GM19395 (cell line): ENCODE results near the gene GNA12.

Experiments used
- ATAC-seq: cut with Tn5 transposase; IDR thresholded peaks from one replicate; pipeline ENCODE4 v1.9.1; 2021; ENCODE audit warnings: mild to moderate bottlenecking, moderate library complexity; ENCODE audit not compliant: unreplicated experiment

Gene GNA12

DNA sequence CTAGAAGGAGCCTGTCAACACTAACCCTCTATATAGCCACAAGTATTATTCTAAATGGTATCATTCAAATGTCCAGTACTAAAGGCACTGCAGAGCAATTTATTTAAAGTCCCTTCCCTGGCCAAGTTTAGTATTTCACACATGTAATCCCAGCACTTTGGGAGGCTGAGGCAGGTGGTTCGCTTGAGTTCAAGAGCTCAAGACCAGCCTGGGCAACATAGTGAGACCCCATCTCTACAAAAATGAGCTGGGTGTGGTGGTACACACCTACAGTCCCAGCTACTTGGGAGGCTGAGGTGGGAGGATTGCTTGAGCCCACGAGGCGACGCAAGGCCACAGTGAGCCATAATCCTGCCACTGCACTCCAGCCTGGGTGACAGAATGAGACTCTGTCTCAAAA lies 3.6 kb downstream of the GNA12 start:
- no peak for ATAC-seq

DNA sequence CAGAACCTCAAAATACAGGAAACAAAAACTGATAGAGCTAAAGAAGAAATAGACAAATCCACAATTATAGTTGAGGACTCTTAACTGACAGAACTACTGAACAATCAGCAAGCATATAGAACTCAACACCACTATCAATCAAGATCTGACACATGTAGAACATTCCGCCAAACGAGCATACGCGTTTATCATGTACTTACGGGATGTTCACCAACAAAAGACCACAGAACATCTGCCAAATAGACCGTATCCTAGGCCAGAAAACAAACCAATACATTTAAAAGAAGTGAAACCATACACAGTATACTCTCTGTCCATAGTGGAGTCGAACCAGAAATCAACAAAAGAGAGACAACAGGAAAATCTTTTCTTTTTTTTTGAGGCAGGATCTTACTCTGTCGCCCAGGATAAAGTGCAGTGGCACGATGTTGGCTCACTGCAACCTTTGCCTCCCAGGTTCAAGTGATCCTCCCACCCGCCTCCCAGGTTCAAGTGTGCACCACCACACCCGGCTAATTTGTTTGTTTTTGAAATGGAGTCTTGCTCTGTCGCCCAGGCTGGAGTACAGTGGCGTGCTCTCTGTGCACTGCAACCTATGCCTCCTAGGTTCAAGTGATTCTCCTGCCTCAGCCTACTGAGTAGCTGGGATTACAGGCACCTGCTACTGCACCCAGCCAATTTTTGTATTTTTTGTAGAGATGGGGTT lies 5.1 kb downstream of the GNA12 start:
- ATAC-seq, result peak; percentile 73

DNA sequence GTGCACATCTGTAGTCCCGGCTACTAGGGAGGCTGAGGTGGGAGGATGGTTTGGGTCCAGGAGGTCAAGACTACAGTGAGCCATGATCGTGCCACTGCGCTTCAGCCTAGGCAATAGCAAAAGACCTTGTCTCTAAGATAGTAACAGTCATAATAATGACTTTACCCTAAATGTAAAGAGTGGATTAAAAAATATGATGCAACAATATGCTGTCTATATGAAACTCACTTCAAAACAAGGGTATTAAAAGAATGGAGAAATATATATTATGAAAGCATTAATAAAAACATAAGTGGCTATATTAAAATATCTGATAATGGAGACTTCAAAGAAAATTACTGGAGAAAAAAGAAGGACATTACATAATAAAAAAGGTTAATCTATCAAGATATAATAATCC lies 5.7 kb downstream of the GNA12 start:
- ATAC-seq, result no peak

DNA sequence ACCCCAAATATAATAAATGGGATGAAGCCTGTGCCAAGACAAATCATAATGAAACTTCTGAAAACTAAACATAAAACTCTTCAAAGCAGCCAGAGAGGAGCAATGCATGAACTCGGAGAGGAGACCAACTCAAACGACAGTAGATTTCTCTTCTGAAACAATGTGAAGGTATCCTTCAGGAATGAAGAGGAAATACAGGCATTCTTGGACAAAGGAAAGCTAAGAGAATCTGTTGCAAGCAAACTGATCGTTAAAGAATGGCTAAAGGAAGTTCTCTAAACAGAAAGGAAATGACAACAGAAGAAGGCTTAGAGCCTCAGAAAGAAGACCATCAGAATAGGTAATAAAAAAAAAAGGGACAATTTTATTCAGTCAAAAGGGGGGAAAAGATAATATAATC lies 6.6 kb downstream of the GNA12 start:
- no peak for ATAC-seq

DNA sequence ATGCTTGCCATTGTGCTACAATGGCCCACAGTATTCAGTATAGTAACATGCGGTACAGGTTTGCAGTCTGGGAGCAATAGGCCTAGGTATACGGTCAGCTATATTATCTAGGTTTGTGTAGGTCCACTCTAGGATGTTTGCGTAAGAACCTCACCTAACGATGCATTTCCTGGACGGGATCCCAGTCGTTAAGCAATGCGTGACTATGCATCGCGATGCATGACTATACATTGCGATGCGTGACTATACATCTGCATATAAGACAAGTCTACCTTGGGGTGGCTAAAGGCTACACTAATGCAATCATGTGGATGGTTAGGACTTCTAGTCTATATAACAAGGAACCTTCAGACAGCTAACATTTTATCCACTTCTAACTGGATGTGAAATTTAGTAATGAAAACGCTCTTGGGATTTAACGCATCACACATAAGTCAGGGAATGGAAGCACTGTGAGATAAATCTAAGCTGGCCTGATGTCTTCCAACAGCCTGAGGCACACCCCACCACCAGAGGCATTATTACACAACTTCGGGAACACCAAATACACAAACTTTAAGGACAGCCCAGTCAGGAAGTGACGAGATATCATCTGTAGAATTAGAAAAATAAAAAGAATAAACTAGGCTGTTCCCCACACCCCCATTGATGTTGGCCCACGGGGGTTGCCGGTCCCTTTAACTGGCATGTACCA lies 9.2 kb downstream of the GNA12 start:
- ATAC-seq, result no peak

DNA sequence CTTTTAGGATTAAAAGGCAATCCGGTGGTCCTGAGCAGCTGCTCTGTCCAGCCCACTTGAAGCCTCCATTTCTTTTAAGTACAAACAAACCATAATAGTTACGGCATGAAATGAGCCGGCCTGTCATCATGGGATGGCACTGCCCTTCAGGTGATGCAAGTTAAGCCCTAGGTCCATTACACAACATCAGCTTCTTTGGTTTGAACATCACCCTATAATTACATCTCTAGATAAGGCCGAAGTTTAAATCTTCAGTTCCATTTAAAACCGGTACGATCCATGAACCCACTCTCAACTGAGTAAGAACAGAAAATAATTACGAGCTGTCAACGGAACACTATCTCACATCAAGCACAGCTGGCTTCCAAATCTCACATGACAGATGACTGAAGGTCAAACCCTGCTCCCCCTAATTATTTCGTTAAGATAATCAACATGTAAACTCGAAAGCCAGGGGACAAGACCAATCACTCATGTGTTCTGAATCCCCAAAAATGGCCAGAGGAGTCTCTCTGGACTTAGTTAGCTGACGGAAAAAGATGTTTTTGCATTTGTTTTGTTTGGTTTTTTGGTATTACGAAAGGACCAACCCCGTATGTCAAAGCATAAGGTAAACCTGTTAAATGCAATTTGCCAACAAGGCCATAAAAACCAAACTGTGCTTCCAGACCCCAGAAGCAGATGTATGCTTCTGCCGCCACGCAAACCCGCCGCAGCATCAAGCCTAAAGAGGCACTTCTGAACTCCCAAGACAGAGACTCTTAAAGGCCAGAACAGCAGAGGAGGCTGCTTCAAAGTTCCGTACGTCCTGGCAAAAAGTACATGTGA lies 10.8 kb downstream of the GNA12 start:
- ATAC-seq, result no peak

DNA sequence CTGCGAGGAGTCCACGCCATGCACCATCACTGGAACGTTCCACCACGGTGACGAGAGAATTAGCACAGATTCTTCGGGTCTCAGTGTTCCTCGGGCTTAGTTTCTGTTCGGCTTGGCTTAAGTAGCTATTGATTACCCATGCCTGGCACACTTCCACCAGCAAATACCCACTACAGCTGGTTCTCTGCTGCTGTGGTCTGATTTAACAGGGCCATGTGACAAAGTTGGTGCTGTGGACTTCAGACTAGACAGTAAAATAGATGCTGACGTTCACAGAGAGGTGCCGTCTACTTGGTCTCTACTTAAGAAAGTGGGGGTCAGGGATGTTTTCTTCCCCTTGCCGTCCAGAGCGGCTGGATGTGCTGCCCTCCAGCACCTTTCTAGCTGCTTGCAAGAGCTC lies 11.6 kb downstream of the GNA12 start:
- ATAC-seq, result no peak

DNA sequence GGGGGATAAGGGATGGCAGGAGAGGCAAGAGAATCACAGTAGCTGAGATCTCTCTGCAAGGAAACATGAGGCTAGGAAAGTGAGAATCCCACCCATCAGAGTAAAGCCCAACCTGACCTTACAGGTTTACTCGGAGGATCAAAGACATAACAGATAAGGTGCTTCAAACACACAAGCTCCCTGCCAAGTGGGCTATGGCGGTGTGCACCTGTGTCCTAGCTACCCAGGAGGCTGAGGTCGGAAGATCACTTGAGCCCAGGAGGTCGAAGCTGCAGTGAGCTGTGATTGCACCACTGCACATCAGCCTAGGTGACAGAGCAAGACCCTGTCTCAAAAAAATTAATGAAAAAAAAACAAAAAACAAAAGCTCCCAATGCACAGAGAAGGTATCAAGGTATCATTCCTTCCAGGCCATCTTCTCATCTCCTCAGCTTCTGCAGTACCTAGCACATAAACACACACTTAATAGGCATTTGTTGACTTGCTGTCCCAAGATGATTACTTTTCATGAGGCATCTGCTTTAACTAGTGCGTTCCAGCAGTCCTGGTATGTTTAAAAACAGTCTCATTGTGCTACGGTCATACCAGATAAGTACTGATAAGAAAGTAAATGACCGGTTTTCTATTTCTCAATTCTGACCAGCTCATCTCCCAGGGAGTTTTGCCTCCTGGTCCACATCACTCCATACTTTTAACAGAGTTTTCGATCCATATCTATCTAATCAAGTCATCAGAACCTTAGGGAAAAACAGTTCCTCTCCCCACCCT lies 13.3 kb downstream of the GNA12 start:
- no peak for ATAC-seq

DNA sequence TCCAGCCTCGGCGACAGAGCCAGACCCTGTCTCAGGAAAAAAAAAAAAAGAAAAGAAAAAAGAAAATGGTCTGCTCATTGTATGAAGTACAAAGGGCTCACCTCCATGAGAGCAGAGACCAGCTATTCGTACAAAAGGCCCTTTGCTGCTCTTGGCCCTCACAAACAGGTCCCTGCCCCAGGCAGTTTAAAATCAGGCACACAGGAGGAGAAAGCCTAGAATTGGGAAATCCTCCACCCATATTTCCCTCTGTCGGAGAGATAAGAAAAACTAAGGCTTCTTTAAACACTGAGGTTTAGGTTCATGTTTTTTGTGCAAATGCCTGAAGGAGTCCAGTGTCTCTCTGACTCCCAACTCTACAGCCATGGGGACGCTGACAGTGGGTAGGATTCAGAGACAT lies 15.1 kb downstream of the GNA12 start:
- no peak for ATAC-seq

DNA sequence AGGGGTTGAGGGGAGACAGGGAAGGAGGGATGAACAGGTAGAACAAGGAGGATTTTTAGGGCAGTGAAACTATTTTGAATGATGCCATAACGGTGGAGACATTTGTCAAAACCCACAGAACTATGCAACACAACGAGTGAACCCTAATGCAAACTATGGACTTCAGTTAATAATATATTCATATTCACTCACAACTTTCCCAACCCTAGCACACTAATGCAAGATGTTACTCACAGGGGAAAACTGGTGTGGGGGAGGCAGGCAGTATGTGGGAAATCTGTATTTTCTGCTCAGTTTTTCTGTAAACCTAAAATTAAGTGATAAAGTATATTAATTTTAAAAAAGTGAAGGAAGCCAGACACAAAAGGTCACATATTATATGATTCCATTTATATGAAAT lies 17.3 kb downstream of the GNA12 start:
- no peak for ATAC-seq

DNA sequence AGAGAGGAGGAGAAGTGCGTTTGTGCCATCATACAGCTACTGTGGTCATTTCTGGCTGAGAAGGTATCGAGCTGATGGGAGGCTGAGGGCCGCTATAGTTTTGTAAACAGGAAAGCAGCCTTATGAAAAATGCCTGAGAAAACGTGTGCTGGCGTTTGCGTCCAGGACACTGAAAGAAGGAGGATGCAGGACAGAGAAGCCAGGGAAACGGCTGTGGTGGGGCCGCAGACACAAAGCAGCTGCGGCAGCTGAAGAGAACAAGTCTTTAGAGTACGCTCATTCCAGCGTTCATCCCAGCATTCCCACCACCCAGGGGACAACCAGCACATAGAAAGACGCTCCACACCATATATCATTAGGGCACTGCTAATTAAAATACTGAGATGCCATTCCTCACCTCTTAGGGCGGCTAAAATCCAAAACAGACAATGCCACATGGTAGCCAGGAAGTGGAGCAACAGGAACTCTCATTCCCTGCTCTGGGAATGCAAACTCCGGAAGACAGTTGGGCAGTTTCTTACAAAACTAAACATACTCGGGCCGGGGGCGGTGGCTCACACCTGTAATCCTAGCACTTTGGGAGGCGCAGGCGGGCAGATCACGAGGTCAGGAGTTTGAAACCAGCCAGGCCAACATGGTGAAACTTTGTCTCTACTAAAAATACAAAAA lies 18.4 kb downstream of the GNA12 start:
- ATAC-seq, result no peak

DNA sequence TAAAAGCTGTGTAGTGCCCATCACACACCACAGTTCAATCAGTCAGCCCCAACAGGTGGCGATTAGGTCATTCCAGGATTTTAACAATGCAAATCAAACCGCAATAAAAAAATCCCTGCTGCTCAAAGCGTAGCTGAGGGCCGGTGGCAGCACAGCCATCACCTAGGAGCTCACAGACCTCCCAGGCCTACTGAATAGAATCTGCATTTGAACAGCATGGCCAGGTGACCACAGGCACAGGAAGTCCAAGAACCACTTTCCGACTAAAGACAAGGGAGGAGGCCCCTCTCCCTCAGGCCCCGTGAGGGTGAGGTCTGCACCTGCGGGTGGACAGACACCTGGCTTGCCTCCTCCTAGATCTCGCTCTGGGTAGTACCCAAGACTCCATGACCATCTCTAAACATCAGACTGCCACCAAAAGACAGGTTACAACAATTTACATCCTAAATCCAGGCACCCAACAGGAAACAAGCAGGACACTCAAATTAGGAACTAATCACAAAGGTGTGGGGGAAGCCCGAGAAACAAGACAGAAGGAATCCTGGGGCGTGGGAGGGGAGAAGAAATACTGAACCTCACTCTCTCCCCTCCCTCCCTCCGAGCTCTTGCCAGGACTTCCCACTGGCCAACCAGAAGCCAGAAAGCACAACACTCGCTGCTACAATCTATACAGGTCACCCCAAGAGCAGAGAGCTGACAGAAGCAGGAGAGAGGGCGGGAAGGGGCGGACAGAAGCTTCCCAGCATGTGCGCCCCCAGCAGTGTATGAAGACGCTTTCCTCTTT lies 19.2 kb downstream of the GNA12 start:
- peak; percentile 68 for ATAC-seq

DNA sequence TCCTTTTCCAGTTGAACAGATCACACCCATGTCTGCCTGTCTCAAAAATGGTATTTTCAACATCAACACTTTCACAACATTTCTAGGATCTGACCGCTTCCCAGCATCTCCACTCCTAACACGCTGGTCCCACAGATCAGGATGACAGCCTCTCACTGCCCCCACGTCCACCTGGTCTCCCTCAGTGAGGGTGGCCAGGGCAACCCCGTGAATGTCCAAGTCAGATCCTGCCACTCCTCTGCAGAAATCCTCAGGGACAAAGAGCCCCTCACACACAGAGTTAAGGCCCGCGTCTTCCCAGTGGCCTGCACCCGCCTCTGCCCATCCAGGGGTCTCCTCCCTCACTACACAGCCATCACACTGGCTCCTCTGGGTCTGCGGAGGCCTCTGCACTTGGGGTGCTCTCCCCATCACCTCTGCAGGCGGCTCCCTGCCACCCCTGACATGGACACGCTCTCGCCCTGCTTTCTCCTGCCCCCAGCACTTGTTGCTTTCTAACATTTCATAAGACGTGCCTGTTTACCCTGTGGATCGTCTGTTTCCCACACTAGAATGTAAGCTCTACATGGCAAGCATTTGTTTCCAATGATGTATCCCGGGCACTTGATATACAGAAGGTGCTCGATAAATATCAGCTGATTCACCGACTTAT lies 20.0 kb downstream of the GNA12 start:
- ATAC-seq, result no peak

DNA sequence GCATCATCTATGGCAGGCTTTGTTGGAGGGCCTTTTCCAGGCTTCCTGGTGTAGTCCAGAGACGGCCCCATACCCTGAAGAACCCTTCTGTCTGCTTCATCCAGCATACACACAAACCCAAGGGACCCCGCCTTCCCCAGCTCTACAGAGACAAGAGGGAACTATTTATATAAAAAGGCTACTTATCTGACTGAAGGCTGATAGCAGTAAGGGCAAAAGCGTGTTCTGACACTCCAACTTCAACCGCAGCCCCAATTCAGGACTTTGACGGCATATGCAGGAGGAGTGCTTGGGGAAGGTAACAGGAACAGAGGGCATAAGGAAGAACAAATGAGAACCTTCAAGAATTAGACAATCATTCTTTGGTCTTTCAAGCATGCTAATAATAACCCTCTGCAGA lies 21.0 kb downstream of the GNA12 start:
- ATAC-seq, result no peak

DNA sequence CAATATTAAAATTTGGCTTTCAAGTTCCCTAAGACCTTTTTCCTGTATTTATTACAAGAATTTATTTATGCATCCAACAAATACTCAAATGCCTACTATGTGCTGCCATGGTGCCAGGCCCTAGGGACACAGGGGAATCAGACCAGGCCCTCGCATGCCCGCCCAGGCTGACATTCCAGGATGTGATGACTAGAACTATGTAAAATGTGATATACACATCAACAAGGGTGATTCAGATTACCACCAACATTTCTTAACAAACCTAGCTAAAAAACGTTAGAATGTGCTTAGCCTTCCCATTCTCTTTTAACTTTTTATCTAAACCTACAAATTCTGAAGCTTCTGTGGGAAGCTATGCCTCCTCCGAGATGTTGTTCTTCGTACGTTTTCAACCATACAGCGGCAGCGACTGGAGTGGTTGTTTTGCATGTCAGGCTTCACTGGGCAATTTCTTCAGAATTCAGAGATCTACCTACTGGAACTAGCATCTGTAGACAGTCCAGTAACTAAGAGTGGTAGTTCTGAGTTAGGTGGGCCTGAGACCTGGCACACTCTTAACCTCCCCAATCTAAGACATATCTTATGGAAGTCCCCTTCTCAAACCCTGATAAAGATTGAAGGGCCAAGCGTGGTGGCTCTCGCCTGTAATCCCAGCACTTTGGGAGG lies 22.1 kb downstream of the GNA12 start:
- ATAC-seq, result peak; percentile 51

DNA sequence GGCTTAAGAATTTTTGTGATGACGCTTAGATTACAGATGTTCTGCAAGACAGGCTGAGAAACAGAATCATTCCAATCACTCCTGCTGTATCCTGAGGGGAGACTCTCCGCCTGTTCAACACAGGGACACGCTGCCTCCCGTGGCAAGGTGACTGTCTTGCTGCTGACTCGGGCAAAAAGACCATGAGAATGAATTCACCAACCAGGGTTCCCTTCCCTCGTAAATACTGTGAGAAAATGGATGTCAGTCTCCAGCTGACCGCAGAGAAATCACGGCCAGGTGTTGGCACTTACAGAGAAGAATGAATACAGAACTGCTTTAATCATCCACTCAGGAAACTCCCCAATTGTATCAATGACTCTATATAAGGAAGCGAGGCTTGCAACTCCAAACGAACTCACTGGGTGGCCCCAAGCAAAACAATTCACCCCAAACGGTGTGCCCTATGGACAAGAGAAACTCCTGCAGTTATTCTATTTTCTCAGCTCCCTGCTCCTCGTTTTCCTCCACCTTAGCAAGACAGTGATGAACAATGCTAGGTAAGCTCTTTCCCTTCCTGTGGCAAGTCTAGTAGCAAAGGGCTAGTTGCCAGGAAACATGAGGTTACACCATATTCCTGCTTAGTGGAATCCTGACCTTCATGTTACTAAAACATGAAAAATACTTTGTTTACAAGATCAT lies 22.8 kb downstream of the GNA12 start:
- ATAC-seq, result no peak

DNA sequence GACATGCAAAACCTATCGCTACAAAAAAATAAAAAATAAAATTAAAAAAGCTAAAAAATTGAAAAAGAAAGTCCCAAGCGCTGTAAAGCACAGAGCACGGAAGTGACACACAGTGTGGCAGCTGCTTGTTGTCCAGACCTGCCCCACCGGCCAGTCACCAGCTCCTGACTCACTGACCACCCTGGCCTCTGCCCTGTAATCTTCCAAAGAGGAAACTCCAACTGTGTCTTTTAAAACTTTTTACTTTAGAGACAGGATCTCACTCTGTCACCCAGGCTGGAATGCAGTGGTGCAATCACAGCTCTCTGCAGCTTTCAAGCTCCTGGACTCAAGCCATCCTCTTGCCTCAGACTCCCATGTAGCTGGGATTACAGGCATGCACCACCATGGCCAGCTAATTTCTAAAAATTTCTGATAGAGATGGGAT lies 23.6 kb downstream of the GNA12 start:
- ATAC-seq, result no peak

DNA sequence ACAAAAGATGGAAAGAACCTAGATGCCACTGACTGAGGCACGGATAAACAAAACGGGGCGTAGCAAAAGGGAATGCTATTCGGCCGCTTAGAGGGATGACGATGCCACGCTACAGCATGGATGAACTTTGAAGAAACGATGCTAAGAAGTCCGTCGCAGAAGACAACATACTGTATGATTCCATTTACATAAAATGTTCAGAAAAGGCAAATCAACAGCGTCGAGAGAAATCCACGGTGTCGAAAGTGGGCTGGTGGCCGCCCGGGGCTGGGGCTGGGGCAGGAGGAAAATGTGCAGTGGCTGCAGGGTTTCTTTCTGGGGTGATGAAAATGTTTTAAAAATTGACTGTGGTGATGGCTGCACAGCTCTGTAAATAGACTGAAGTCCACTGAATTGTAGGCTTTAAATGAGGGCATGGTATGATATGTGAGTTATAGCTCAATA lies 24.1 kb downstream of the GNA12 start:
- ATAC-seq, result no peak
